Measurements from ENCODE around the gene ZBTB7C. TPM values are rescaled to one million over a fixed set of nuclear protein-coding genes. Genes with fewer than 3 reads are reported as not detected.

The ZBTB7C gene
- total RNA-seq, 1 donor from 2014 or later, result 13.0 TPM

- Mint-ChIP-seq H3K4me3 (peak overlapping the region; percentile 2), H3K9me3 (peaks cover 4% of the 10 kb centered on the region), H3K27ac (no peak overlapping the region), H3K27me3 (peaks cover 61% of the 10 kb centered on the region), H3K36me3 (no peaks in the 10 kb centered on the region), H3K4me1 (ENCODE audit: unreplicated experiment) (peaks cover 6% of the 10 kb centered on the region)
- DNase-seq (ENCODE audit: extremely low spot score, unreplicated experiment), result no peak
- TF ChIP-seq CTCF (conservative IDR thresholded peaks at IDR 0.05), result no peak
These were observed 4.2 kb upstream of the ZBTB7C start for GRCh38 chr18:48413342-48413741.

GRCh38 chr18:48412339-48412929 is 3.3 kb upstream of the ZBTB7C start:
- Mint-ChIP-seq H3K27ac (no peak overlapping the region), H3K9me3 (peaks cover 4% of the 10 kb centered on the region), H3K4me1 (ENCODE audit: unreplicated experiment) (peaks cover 7% of the 10 kb centered on the region), H3K4me3 (peak overlapping the region; percentile 47), H3K36me3 (no peaks in the 10 kb centered on the region), H3K27me3 (peaks cover 64% of the 10 kb centered on the region)
- peak; percentile 84 for TF ChIP-seq CTCF (conservative IDR thresholded peaks at IDR 0.05)
- no peak for DNase-seq (ENCODE audit: extremely low spot score, unreplicated experiment)

GRCh38 chr18:48410095-48410920 is 1.1 kb upstream of the ZBTB7C start:
- Mint-ChIP-seq H3K4me1 (ENCODE audit: unreplicated experiment) (peaks cover 11% of the 10 kb centered on the region), H3K4me3 (peak overlapping the region; percentile 81), H3K27me3 (peaks cover 70% of the 10 kb centered on the region), H3K9me3 (peaks cover 4% of the 10 kb centered on the region), H3K27ac (peak overlapping the region; percentile 31), H3K36me3 (no peaks in the 10 kb centered on the region)
- TF ChIP-seq CTCF (conservative IDR thresholded peaks at IDR 0.05), result no peak
- DNase-seq (ENCODE audit: extremely low spot score, unreplicated experiment), result peak; percentile 92

GRCh38 chr18:48409591-48410094 is 460 bp upstream of the ZBTB7C start:
- Mint-ChIP-seq H3K4me1 (ENCODE audit: unreplicated experiment) (peaks cover 11% of the 10 kb centered on the region), H3K4me3 (peak overlapping the region; percentile 81), H3K36me3 (no peaks in the 10 kb centered on the region), H3K9me3 (peaks cover 4% of the 10 kb centered on the region), H3K27ac (no peak overlapping the region), H3K27me3 (peaks cover 73% of the 10 kb centered on the region)
- DNase-seq (ENCODE audit: extremely low spot score, unreplicated experiment), result no peak
- TF ChIP-seq CTCF (conservative IDR thresholded peaks at IDR 0.05), result peak; percentile 22

- H3K27ac Mint-ChIP-seq, result peak overlapping the region; percentile 88
- peaks cover under 1% of the 10 kb centered on the region for H3K9me3 Mint-ChIP-seq
- H3K4me3 Mint-ChIP-seq, result peak overlapping the region; percentile 91
- peaks cover 69% of the 10 kb centered on the region for H3K27me3 Mint-ChIP-seq
- H3K36me3 Mint-ChIP-seq, result no peaks in the 10 kb centered on the region
- peaks cover 11% of the 10 kb centered on the region for H3K4me1 Mint-ChIP-seq (ENCODE audit: unreplicated experiment)
- no peak for TF ChIP-seq CTCF (conservative IDR thresholded peaks at IDR 0.05)
- no peak for DNase-seq (ENCODE audit: extremely low spot score, unreplicated experiment)
These were observed 964 bp downstream of the ZBTB7C start for GRCh38 chr18:48408111-48408726.

Data from type B pancreatic cell (in vitro differentiated cells).